ENCODE measurements around the gene STBD1.

DNA sequence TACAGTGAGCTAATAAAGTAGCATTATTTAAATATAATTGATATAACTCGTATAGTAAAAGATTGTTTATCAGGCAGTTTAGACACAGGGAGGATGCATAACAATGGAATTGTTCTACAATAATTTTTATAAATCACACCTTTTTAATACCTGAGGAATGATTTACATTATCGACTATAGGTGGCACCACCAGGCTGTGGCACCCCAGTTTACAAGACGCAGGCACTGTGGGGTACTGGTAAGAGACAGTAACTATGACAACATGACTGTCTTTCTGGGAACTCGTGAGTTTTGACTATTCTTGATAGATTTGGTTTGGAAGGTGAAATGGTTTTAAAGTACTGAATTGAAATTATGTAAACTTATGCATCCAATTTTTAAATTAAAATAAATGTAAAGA, 27.1 kb upstream of the STBD1 start:
- TF ChIP-seq EP300 (IDR thresholded peaks at IDR 0.05), result no peak
- TF ChIP-seq, protein P1, sequence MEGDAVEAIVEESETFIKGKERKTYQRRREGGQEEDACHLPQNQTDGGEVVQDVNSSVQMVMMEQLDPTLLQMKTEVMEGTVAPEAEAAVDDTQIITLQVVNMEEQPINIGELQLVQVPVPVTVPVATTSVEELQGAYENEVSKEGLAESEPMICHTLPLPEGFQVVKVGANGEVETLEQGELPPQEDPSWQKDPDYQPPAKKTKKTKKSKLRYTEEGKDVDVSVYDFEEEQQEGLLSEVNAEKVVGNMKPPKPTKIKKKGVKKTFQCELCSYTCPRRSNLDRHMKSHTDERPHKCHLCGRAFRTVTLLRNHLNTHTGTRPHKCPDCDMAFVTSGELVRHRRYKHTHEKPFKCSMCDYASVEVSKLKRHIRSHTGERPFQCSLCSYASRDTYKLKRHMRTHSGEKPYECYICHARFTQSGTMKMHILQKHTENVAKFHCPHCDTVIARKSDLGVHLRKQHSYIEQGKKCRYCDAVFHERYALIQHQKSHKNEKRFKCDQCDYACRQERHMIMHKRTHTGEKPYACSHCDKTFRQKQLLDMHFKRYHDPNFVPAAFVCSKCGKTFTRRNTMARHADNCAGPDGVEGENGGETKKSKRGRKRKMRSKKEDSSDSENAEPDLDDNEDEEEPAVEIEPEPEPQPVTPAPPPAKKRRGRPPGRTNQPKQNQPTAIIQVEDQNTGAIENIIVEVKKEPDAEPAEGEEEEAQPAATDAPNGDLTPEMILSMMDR (IDR thresholded peaks at IDR 0.05), result no peak

Data from gastroesophageal sphincter (tissue), 3 donors.